ENCODE measurements around the gene OPALIN.

DNA sequence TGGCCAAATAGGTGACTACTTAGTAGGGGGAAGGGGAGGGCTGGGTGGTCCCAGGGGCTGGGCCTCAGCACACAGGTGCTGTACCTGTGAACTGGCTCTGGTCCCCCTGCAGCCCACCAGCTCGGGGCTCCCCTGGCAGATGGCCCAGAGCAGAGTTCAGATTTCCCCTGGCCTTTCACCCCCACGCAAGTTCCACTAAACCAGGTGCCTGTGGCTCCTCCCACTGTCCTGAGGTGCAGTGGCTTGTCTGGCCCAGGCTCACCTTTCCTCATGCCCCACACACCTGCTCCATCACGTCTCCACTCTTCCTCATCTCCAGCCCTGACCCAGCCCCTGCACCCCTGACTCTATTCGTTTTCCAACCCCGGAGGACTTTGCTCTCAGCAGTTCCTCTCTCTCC is 47.3 kb upstream of the OPALIN start:
- TF ChIP-seq, protein P1, sequence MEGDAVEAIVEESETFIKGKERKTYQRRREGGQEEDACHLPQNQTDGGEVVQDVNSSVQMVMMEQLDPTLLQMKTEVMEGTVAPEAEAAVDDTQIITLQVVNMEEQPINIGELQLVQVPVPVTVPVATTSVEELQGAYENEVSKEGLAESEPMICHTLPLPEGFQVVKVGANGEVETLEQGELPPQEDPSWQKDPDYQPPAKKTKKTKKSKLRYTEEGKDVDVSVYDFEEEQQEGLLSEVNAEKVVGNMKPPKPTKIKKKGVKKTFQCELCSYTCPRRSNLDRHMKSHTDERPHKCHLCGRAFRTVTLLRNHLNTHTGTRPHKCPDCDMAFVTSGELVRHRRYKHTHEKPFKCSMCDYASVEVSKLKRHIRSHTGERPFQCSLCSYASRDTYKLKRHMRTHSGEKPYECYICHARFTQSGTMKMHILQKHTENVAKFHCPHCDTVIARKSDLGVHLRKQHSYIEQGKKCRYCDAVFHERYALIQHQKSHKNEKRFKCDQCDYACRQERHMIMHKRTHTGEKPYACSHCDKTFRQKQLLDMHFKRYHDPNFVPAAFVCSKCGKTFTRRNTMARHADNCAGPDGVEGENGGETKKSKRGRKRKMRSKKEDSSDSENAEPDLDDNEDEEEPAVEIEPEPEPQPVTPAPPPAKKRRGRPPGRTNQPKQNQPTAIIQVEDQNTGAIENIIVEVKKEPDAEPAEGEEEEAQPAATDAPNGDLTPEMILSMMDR (IDR thresholded peaks at IDR 0.05; ENCODE audit: insufficient read depth, low read length, poor library complexity, severe bottlenecking), result no peak
- TF ChIP-seq EZH2phosphoT487 (conservative IDR thresholded peaks at IDR 0.05; ENCODE audit: low read length), result no peak

Data from SU-DHL-6 (cell line).